Endometrial microvascular endothelial cells (primary cell): ENCODE results near the gene PNPLA2. TPM values are rescaled to one million over a fixed set of nuclear protein-coding genes. Genes with fewer than 3 reads are reported as not detected.

Source experiments
- total RNA-seq: library from RNA; depleted of rRNA; stranded (reverse); fragments of >200 nt; gene quantifications from one replicate; pipeline ENCODE4 v1.2.3, GENCODE V29; 2015; ENCODE audit errors: inconsistent ontology term

Gene PNPLA2
- total RNA-seq, 1 donor from 2014 or later: 11.1 TPM

Other genes with a start within 250 kb of the PNPLA2 start
- 15.8 TPM for gene PHRF1, start 242.4 kb upstream of the PNPLA2 start, total RNA-seq
- 31.4 TPM for gene IRF7, start 203.0 kb upstream of the PNPLA2 start, total RNA-seq
- gene CDHR5, start 194.0 kb upstream of the PNPLA2 start, total RNA-seq: not detected
- gene SCT, start 191.7 kb upstream of the PNPLA2 start, total RNA-seq: not detected
- not detected for gene DRD4, start 181.6 kb upstream of the PNPLA2 start, total RNA-seq
- 28.2 TPM for gene DEAF1, start 123.7 kb upstream of the PNPLA2 start, total RNA-seq
- 29.5 TPM for gene TMEM80, start 123.1 kb upstream of the PNPLA2 start, total RNA-seq
- gene EPS8L2, start 112.7 kb upstream of the PNPLA2 start, total RNA-seq: 0.56 TPM
- 293 TPM for gene TALDO1, start 71.5 kb upstream of the PNPLA2 start, total RNA-seq
- 36.2 TPM for gene GATD1, start 41.4 kb upstream of the PNPLA2 start, total RNA-seq
- gene CEND1, start 28.8 kb upstream of the PNPLA2 start, total RNA-seq: 0.46 TPM
- gene SLC25A22, start 20.6 kb upstream of the PNPLA2 start, total RNA-seq: 44.4 TPM
- gene PIDD1, start 13.7 kb upstream of the PNPLA2 start, total RNA-seq: 19.9 TPM
- 402 TPM for gene RPLP2, start 8.9 kb upstream of the PNPLA2 start, total RNA-seq
- 6.6 TPM for gene CRACR2B, start 9.0 kb downstream of the PNPLA2 start, total RNA-seq
- gene CD151, start 14.0 kb downstream of the PNPLA2 start, total RNA-seq: 706 TPM
- gene POLR2L, start 23.6 kb downstream of the PNPLA2 start, total RNA-seq: 315 TPM
- gene TSPAN4, start 23.9 kb downstream of the PNPLA2 start, total RNA-seq: 220 TPM
- 156 TPM for gene CHID1, start 91.9 kb downstream of the PNPLA2 start, total RNA-seq
- gene AP2A2, start 107.0 kb downstream of the PNPLA2 start, total RNA-seq: 66.6 TPM
- gene MUC6, start 217.8 kb downstream of the PNPLA2 start, total RNA-seq: not detected